ENCODE data around the gene LLGL2.

The LLGL2 gene

DNA sequence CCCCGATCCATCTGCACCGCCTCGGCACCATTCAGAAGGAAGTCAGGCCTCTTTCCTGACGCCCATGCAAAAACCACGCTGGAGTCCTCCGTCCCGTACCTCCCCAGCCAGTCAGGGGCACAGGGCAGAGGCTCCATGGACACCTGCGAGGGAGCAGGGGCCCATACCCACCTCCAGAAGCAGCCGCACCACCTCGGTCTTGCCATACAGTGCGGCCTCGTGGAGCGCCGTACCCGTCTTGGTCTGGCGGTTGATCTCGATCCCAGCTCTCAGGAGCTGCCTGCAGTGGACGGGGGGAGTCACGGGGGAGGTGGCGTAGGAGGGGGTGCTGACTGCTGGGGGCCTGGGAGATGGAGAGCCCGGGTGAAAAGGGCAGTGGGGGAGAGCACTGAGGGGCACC, 19.4 kb upstream of the LLGL2 start:
- no peak for TF ChIP-seq FOXA1 (IDR thresholded peaks at IDR 0.05)
- TF ChIP-seq LEF1 (IDR thresholded peaks at IDR 0.05; ENCODE audit: borderline replicate concordance) = no peak
- TF ChIP-seq TARDBP (IDR thresholded peaks at IDR 0.05) = no peak
- TF ChIP-seq, protein P1, sequence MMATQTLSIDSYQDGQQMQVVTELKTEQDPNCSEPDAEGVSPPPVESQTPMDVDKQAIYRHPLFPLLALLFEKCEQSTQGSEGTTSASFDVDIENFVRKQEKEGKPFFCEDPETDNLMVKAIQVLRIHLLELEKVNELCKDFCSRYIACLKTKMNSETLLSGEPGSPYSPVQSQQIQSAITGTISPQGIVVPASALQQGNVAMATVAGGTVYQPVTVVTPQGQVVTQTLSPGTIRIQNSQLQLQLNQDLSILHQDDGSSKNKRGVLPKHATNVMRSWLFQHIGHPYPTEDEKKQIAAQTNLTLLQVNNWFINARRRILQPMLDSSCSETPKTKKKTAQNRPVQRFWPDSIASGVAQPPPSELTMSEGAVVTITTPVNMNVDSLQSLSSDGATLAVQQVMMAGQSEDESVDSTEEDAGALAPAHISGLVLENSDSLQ (IDR thresholded peaks at IDR 0.05) = no peak
- TF ChIP-seq BHLHE40 (IDR thresholded peaks at IDR 0.05; ENCODE audit: borderline replicate concordance) = no peak
- no peak for TF ChIP-seq SP1 (IDR thresholded peaks at IDR 0.05)
- no peak for TF ChIP-seq ELF4 (IDR thresholded peaks at IDR 0.05)
- no peak for TF ChIP-seq FOXK2 (IDR thresholded peaks at IDR 0.05)
- ChIA-PET POLR2A (no interaction called here), CTCF (interaction anchor here (1.8 kb wide), 1 partner anchor 10 kb away, joined by 4 read pairs; the partner anchor contains the start of gene TSEN54)
- no peak for DNase-seq (ENCODE audit: extremely low spot score)

DNA sequence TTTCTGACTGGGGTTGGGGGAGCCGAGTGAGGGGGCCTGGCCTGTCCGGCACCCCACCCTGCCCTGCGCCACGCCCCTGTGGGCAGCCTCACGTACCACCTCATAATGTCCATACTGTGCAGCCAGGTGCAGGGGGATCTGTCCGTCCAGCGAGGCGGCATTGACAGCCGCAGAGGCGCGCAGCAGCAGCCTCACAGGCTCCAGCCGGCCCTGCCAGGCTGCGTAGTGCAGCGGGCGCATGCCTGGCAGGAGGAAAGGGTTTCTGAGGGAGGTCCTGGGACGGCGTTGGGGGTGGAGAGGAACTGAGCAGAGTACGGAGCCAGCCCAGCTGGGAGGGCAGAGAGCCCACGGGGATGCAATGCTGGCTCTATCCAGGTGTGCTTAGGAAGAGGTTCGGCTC, 18.6 kb upstream of the LLGL2 start:
- no peak for DNase-seq (ENCODE audit: extremely low spot score)
- ChIA-PET CTCF (no interaction called here), POLR2A (no interaction called here)
- no peak for TF ChIP-seq ARNT (IDR thresholded peaks at IDR 0.05)
- no peak for TF ChIP-seq FOXM1 (IDR thresholded peaks at IDR 0.05; ENCODE audit: borderline replicate concordance)
- no peak for TF ChIP-seq ELF4 (IDR thresholded peaks at IDR 0.05)

DNA sequence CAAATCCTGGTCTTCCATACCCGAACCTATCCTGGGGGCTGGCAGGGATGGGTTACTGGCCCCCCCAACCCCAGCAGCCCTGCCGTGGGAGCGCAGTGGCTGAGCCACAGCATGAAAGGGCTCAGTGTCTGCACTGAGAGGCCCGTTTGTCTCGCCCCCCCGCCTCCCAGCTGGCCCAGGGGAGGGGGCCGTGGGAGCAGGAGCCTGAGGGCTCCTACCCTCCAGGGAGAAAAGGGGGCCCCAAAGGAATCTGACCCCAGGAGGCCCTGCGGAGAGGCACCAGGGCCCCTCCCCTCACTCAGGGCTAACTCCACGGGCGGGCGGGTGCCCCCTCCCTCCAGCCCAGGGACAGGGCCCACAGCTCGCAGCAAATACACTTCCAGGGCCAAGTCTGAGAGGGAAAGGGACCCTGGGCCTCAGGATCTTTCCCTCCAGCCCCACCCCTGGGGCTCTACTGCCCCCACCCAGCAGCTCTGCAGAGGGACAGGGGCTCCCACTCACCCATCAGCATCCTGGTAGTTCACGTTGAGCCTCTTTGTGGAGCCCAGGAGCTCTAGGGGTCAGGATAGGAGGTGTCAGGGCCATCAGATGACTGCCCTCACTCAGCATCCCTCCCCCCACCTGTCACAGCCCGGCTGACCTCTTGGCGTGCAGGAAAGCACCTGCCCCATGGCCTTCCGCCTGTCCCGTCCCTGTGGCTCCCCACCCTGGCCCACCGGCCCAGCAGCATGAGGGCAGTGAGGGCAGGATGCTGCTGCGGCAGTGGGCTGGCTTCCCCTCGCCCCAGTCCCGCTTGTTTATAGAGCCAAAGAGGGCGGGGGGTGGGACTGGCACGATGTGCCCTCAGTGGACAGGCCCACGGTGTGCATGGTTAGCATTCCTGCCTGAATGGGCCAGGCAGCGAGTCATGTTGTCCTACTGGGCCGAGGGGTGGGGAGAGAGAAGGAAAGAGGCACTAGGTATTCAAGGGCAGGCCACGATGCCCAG, 17.5 kb upstream of the LLGL2 start:
- DNase-seq (ENCODE audit: extremely low spot score) = no peak
- CTCF ChIA-PET = no interaction called here
- POLR2A ChIA-PET = interaction anchor here (1.5 kb wide), 1 partner anchor 22 kb away, joined by 5 read pairs; no protein-coding TSS in a partner anchor
- TF ChIP-seq FOXM1 (IDR thresholded peaks at IDR 0.05; ENCODE audit: borderline replicate concordance) (no peak), SP1 (IDR thresholded peaks at IDR 0.05) (no peak), FOXA1 (IDR thresholded peaks at IDR 0.05) (no peak), BHLHE40 (IDR thresholded peaks at IDR 0.05; ENCODE audit: borderline replicate concordance) (no peak), SUZ12 (IDR thresholded peaks at IDR 0.05) (no peak), ARNT (IDR thresholded peaks at IDR 0.05) (no peak)
- TF ChIP-seq, protein P1 (IDR thresholded peaks at IDR 0.05) = no peak

DNA sequence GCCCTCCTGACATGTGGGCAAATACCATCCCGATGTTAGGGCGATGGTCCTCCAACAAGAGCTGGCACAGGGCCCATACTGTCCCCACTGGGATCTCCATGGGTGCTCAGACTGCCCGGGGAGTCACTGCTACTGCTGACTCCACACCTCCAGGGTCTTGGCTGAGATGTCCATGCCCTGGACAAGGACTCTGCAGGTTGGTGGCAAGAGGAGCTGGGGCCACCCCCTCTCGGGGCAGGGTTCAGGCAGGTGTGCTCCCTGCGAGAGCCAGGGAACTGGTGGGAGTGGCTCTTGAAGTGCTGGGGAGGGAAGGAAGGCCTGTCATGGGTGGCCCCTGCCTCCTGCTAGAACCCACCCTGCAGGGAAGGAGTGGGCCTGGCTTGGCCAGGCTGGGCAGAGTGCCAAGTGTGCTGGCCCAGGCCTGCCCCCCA, 16.6 kb upstream of the LLGL2 start:
- TF ChIP-seq FOXM1 (IDR thresholded peaks at IDR 0.05; ENCODE audit: borderline replicate concordance) (no peak), ZNF384 (IDR thresholded peaks at IDR 0.05) (no peak), L3MBTL2 (conservative IDR thresholded peaks at IDR 0.05) (no peak), TARDBP (IDR thresholded peaks at IDR 0.05) (no peak), SP1 (IDR thresholded peaks at IDR 0.05) (no peak), BHLHE40 (IDR thresholded peaks at IDR 0.05; ENCODE audit: borderline replicate concordance) (no peak), SUZ12 (IDR thresholded peaks at IDR 0.05) (no peak), ARNT (IDR thresholded peaks at IDR 0.05) (no peak), FOXA1 (IDR thresholded peaks at IDR 0.05) (no peak), HDGF (IDR thresholded peaks at IDR 0.05; ENCODE audit: borderline replicate concordance) (no peak), NFRKB (IDR thresholded peaks at IDR 0.05) (no peak), CTBP1 (IDR thresholded peaks at IDR 0.05; ENCODE audit: borderline replicate concordance) (no peak), ELF4 (IDR thresholded peaks at IDR 0.05) (no peak), FOXK2 (IDR thresholded peaks at IDR 0.05) (no peak), LEF1 (IDR thresholded peaks at IDR 0.05; ENCODE audit: borderline replicate concordance) (no peak)
- TF ChIP-seq, protein P1 (IDR thresholded peaks at IDR 0.05) = no peak
- POLR2A ChIA-PET = interaction anchor here (0.7 to 1.5 kb wide), 3 partner anchors 23 to 271 kb away, joined by 3 to 5 read pairs (median 5); partner anchors contain the start of gene MIF4GD
- CTCF ChIA-PET = interaction anchor here (0.5 to 0.6 kb wide), 2 partner anchors 10 to 68 kb away, joined by 3 read pairs; no protein-coding TSS in a partner anchor
- DNase-seq (ENCODE audit: extremely low spot score) = no peak

DNA sequence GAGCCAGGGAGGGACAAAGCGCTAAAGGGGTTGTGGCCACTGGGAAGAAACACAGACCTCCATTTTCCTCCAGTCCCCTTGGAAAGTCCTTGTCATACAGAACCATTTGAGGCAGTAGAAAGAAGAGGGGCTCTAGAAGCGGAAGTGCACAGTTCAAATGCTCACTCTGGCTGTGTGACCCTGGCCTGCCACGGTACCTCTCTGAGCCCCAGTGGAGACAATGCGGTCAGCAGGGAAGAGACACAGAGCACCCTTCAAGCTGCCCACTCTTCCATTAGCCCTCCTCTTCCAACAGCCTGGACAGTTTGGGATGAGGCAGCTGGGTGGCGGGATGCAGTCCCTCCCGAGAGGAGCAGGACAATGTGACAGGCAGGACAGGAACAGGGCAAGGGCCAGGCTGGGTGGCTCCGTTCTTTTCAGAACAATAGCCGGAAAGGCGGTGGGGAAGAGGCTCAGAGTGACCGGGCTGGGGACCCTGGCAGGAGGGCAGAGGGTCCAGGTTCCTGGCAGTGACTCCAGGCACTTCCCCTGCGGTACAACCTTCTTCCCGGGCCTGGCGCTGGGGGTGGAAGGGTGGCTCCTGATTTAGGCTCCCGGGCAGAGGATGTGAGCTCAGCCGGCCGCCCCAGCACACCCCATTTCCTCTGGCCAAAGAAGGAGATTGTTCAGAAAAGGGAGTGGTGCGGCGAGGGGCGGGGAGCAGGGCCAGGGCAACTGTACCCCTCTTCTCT, 15.8 kb upstream of the LLGL2 start:
- DNase-seq (ENCODE audit: extremely low spot score) = no peak
- TF ChIP-seq TARDBP (IDR thresholded peaks at IDR 0.05) (no peak), SUZ12 (IDR thresholded peaks at IDR 0.05) (no peak), FOXA1 (IDR thresholded peaks at IDR 0.05) (no peak), FOXK2 (IDR thresholded peaks at IDR 0.05) (no peak), NFRKB (IDR thresholded peaks at IDR 0.05) (no peak), SP1 (IDR thresholded peaks at IDR 0.05) (no peak), ELF4 (IDR thresholded peaks at IDR 0.05) (no peak), ARNT (IDR thresholded peaks at IDR 0.05) (no peak), ZNF384 (IDR thresholded peaks at IDR 0.05) (no peak), L3MBTL2 (conservative IDR thresholded peaks at IDR 0.05) (no peak), HDGF (IDR thresholded peaks at IDR 0.05; ENCODE audit: borderline replicate concordance) (no peak), LEF1 (IDR thresholded peaks at IDR 0.05; ENCODE audit: borderline replicate concordance) (no peak), FOXM1 (IDR thresholded peaks at IDR 0.05; ENCODE audit: borderline replicate concordance) (no peak), CTBP1 (IDR thresholded peaks at IDR 0.05; ENCODE audit: borderline replicate concordance) (no peak), BHLHE40 (IDR thresholded peaks at IDR 0.05; ENCODE audit: borderline replicate concordance) (no peak)
- TF ChIP-seq, protein P1 (IDR thresholded peaks at IDR 0.05) = no peak
- POLR2A ChIA-PET = interaction anchor here (0.7 to 1.5 kb wide), 3 partner anchors 23 to 270 kb away, joined by 3 to 5 read pairs (median 5); partner anchors contain the start of gene MIF4GD
- CTCF ChIA-PET = no interaction called here

Data from HEK293T (cell line).